IMR-90 (cell line): ENCODE measurements around the gene UMOD. TPM values are rescaled to one million over a fixed set of nuclear protein-coding genes. Genes with fewer than 3 reads are reported as not detected.

Source experiments
- ATAC-seq: fragments of 200-7000 bp; cut with Tn5 transposase; 2 replicates; pipeline ENCODE4 v1.9.1; 2020; ENCODE audit warnings: low read depth, mild to moderate bottlenecking, moderate library complexity
- Bru-seq: library from RNA; stranded (reverse); fragments of 400-500 nt; gene quantifications from one replicate; lab custom pipeline; 2021; lab: Mats Ljungman, UMichigan
- BruChase-seq, 2 experiments: library from RNA; stranded (reverse); fragments of 400-500 nt; gene quantifications; one replicate each; lab custom pipeline; 2021; lab: Mats Ljungman, UMichigan
- BruUV-seq: library from RNA; stranded (reverse); fragments of 400-500 nt; replicated peaks from 2 replicates; lab custom pipeline; 2021; lab: Mats Ljungman, UMichigan
- CTCF ChIA-PET: fragments of 300-600 bp; formaldehyde crosslinking; extraction: SDS; loops from one replicate; lab custom pipeline; 2021; ENCODE audit warnings: antibody characterized with exemption; lab: Yijun Ruan, JAX
- POLR2A ChIA-PET: fragments of 300-600 bp; sonication (Branson Sonifier 250); formaldehyde crosslinking; loops from one replicate; lab custom pipeline; 2022; ENCODE audit warnings: antibody characterized with exemption; ENCODE audit not compliant: unreplicated experiment; lab: Charles Lee
- DNase-seq: peaks from one replicate; pipeline ENCODE4 v3.0.0; 2013
- H2AFZ ChIP-seq: replicated peaks from 2 replicates; pipeline ENCODE3; 2013; ENCODE audit warnings: low read length, mild to moderate bottlenecking; ENCODE audit not compliant: poor library complexity
- H2AK5ac ChIP-seq: 2 replicates; pipeline ENCODE4 v1.6.1; 2013; ENCODE audit warnings: low read depth, low read length, inconsistent platforms
- H2AK9ac ChIP-seq: replicated peaks from 2 replicates; pipeline ENCODE3; 2013; ENCODE audit warnings: mild to moderate bottlenecking, low read depth, low read length, moderate library complexity; ENCODE audit not compliant: poor library complexity
- H2BK120ac ChIP-seq: 2 replicates; pipeline ENCODE4 v1.6.1; 2013; ENCODE audit warnings: low read depth, low read length, inconsistent platforms
- H2BK15ac ChIP-seq: 3 replicates; pipeline ENCODE4 v1.6.1; 2013; ENCODE audit warnings: low read depth, low read length, inconsistent platforms
- H2BK20ac ChIP-seq: 2 replicates; pipeline ENCODE4 v1.6.1; 2013; ENCODE audit warnings: low read depth, mild to moderate bottlenecking, inconsistent platforms, low read length, moderate library complexity
- H2BK5ac ChIP-seq: 2 replicates; pipeline ENCODE4 v1.6.1; 2013; ENCODE audit warnings: mild to moderate bottlenecking, low read depth, low read length, inconsistent platforms; ENCODE audit not compliant: poor library complexity, severe bottlenecking
- H3K14ac ChIP-seq: replicated peaks from 2 replicates; pipeline ENCODE4 v1.6.1; 2013; ENCODE audit warnings: low read depth, low read length, inconsistent platforms
- H3K18ac ChIP-seq: 2 replicates; pipeline ENCODE4 v1.6.1; 2013; ENCODE audit warnings: low read depth, low read length, control low read depth
- H3K23ac ChIP-seq: 2 replicates; pipeline ENCODE4 v1.6.1; 2013; ENCODE audit warnings: low read depth, low read length, inconsistent platforms
- H3K27ac ChIP-seq: 2 replicates; pipeline ENCODE4 v1.5.1; 2013; ENCODE audit warnings: mild to moderate bottlenecking, control low read depth, low read length; ENCODE audit not compliant: insufficient read depth
- H3K27me3 ChIP-seq: 2 replicates; pipeline ENCODE4 v1.6.1; 2013; ENCODE audit warnings: low read length; ENCODE audit not compliant: control insufficient read depth, insufficient read depth
- H3K36me3 ChIP-seq: 2 replicates; pipeline ENCODE4 v1.6.1; 2013; ENCODE audit warnings: low read length, mixed read lengths; ENCODE audit not compliant: control insufficient read depth, insufficient read depth
- H3K4ac ChIP-seq: 2 replicates; pipeline ENCODE4 v1.6.1; 2013; ENCODE audit warnings: low read depth, low read length, inconsistent platforms
- H3K4me1 ChIP-seq: 2 replicates; pipeline ENCODE4 v1.6.1; 2013; ENCODE audit warnings: low read length, mixed read lengths; ENCODE audit not compliant: control insufficient read depth, insufficient read depth
- H3K4me2 ChIP-seq: 2 replicates; pipeline ENCODE4 v1.6.1; 2013; ENCODE audit warnings: low read depth, mild to moderate bottlenecking, control low read depth, low read length, moderate library complexity
- H3K4me3 ChIP-seq: 2 replicates; pipeline ENCODE4 v1.5.1; 2013; ENCODE audit warnings: low read depth, mild to moderate bottlenecking, control low read depth, low read length, moderate library complexity; ENCODE audit not compliant: insufficient read depth
- H3K56ac ChIP-seq: 2 replicates; pipeline ENCODE4 v1.6.1; 2013; ENCODE audit warnings: low read length, inconsistent platforms; ENCODE audit not compliant: insufficient read depth; ENCODE audit errors: extremely low read depth
- H3K79me1 ChIP-seq, 2 experiments: 2 replicates each; pipeline ENCODE4 v1.6.1; 2013; ENCODE audit warnings: low read length in 2 of 2, inconsistent platforms in 1 of 2, low read depth in 1 of 2
- H3K9ac ChIP-seq: 2 replicates; pipeline ENCODE4 v1.6.1; 2013; ENCODE audit warnings: low read depth, low read length, control low read depth
- H3K9me1 ChIP-seq: 2 replicates; pipeline ENCODE4 v1.6.1; 2013; ENCODE audit warnings: low read length, inconsistent platforms; ENCODE audit not compliant: insufficient read depth
- H3K9me3 ChIP-seq: 2 replicates; pipeline ENCODE4 v1.6.1; 2013; ENCODE audit warnings: low read length; ENCODE audit not compliant: control insufficient read depth, insufficient read depth
- H4K20me1 ChIP-seq: 2 replicates; pipeline ENCODE4 v1.6.1; 2013; ENCODE audit warnings: low read length, inconsistent platforms; ENCODE audit not compliant: insufficient read depth
- H4K5ac ChIP-seq: 2 replicates; pipeline ENCODE4 v1.6.1; 2013; ENCODE audit warnings: mild to moderate bottlenecking, low read depth, low read length, control low read depth
- H4K8ac ChIP-seq, 2 experiments: 2 replicates each; pipeline ENCODE4 v1.6.1; 2013; ENCODE audit warnings: low read depth in 2 of 2, low read length in 2 of 2, control low read depth in 1 of 2, inconsistent platforms in 1 of 2
- H4K91ac ChIP-seq: 2 replicates; pipeline ENCODE4 v1.6.1; 2013; ENCODE audit warnings: low read depth, low read length, inconsistent platforms; ENCODE audit not compliant: insufficient read depth
- BHLHE40 ChIP-seq: fragments of 150-350 bp; IDR thresholded peaks from 2 replicates; pipeline ENCODE4 v1.6.1; 2016; ENCODE audit warnings: mild to moderate bottlenecking, low read depth, low read length
- CEBPB ChIP-seq: IDR thresholded peaks from 2 replicates; pipeline ENCODE4 v1.6.1; 2012; ENCODE audit warnings: low read depth, low read length, improper control_type of control experiment
- CHD1 ChIP-seq: IDR thresholded peaks from 2 replicates; pipeline ENCODE4 v1.6.1; 2012; ENCODE audit warnings: low read depth, low read length, improper control_type of control experiment
- CTCF ChIP-seq: conservative IDR thresholded peaks from 2 replicates; pipeline ENCODE4 v1.5.1; 2012; ENCODE audit warnings: mild to moderate bottlenecking, low read depth, low read length, improper control_type of control experiment
- ELK1 ChIP-seq: fragments of 150-350 bp; IDR thresholded peaks from 2 replicates; pipeline ENCODE4 v1.6.1; 2016; ENCODE audit warnings: low read depth, mild to moderate bottlenecking, low read length, moderate library complexity, borderline replicate concordance
- FOS ChIP-seq: fragments of 150-350 bp; IDR thresholded peaks from 2 replicates; pipeline ENCODE4 v1.6.1; 2016; ENCODE audit warnings: low read depth, low read length
- MAFK ChIP-seq: IDR thresholded peaks from 2 replicates; pipeline ENCODE4 v1.6.1; 2012; ENCODE audit warnings: low read depth, low read length, improper control_type of control experiment
- MAZ ChIP-seq: IDR thresholded peaks from 2 replicates; pipeline ENCODE4 v1.6.1; 2012; ENCODE audit warnings: low read depth, mild to moderate bottlenecking, low read length, improper control_type of control experiment, moderate library complexity, borderline replicate concordance
- MXI1 ChIP-seq: IDR thresholded peaks from 2 replicates; pipeline ENCODE4 v1.6.1; 2012; ENCODE audit warnings: low read depth, mild to moderate bottlenecking, low read length, moderate library complexity, borderline replicate concordance
- NFE2L2 ChIP-seq: fragments of 150-350 bp; IDR thresholded peaks from 2 replicates; pipeline ENCODE4 v1.6.1; 2016; ENCODE audit warnings: low read depth, mild to moderate bottlenecking, low read length
- POLR2A ChIP-seq: IDR thresholded peaks from 2 replicates; pipeline ENCODE4 v1.6.1; 2012; ENCODE audit warnings: mild to moderate bottlenecking, low read depth, low read length
- RAD21 ChIP-seq: IDR thresholded peaks from 2 replicates; pipeline ENCODE4 v1.6.1; 2012; ENCODE audit warnings: low read length, improper control_type of control experiment
- RCOR1 ChIP-seq: IDR thresholded peaks from 2 replicates; pipeline ENCODE4 v1.6.1; 2012; ENCODE audit warnings: mild to moderate bottlenecking, low read length, improper control_type of control experiment; ENCODE audit not compliant: insufficient replicate concordance
- RFX5 ChIP-seq: IDR thresholded peaks from 2 replicates; pipeline ENCODE4 v1.8.0; 2012; ENCODE audit warnings: low read depth, mild to moderate bottlenecking, low read length, moderate library complexity
- SMC3 ChIP-seq: fragments of 150-350 bp; IDR thresholded peaks from 2 replicates; pipeline ENCODE4 v1.6.1; 2016; ENCODE audit warnings: low read depth, mild to moderate bottlenecking, antibody characterized with exemption, low read length, moderate library complexity
- USF2 ChIP-seq: fragments of 150-350 bp; IDR thresholded peaks from 2 replicates; pipeline ENCODE4 v1.6.1; 2017; ENCODE audit warnings: mild to moderate bottlenecking, antibody characterized with exemption, low read length, low read depth
- WGBS, 2 experiments: methylation state at CpG; one replicate each; pipeline versions ENCODE4 v1.1.5 to v1.1.7; 2013; ENCODE audit warnings: missing lambda C conversion rate in 2 of 2; ENCODE audit not compliant: insufficient read length in 1 of 2; ENCODE audit errors: extremely low coverage in 2 of 2; 5-methylcytosine and 5-hydroxymethylcytosine counted together
- dilution Hi-C: fragments of 300-500 bp; cut with HindIII; formaldehyde crosslinking; loops from one replicate; pipeline ENCODE4 v1.14.3; 2018; ENCODE audit warnings: low sequenced_read_pairs; ENCODE audit not compliant: unreplicated experiment
- in situ Hi-C: fragments of 300-500 bp; cut with MboI; formaldehyde crosslinking; loops from 3 replicates; pipeline ENCODE4 v1.14.3; 2019; ENCODE audit warnings: low sequenced_read_pairs, inconsistent platforms, mixed read lengths
- intact Hi-C: fragments of 100-400 bp; cut with micrococcal nuclease; formaldehyde crosslinking; loops from 2 replicates; pipeline ENCODE4 v1.10.0; 2022
- long read RNA-seq: library from polyadenylated mRNA; unstranded; transcript quantifications from one replicate; pipeline ENCODE4 v2.0.0, GENCODE V29; 2021; ENCODE audit not compliant: unreplicated experiment
- polyA plus RNA-seq, 3 experiments: library from polyadenylated mRNA; depleted of rRNA; stranded (reverse); fragments of >200 nt; gene quantifications; 2 replicates each; pipeline ENCODE4 v1.2.3, GENCODE V29; 2012; ENCODE audit warnings: low replicate concordance in 1 of 3
- total RNA-seq: library from RNA; depleted of rRNA; stranded (reverse); fragments of >200 nt; gene quantifications from 2 replicates; pipeline ENCODE4 v1.2.3, GENCODE V29; 2012; rRNA removed

Gene UMOD
- not detected in 2 replicates for total RNA-seq
- not detected in 2 replicates for polyA plus RNA-seq (2012; rRNA removed)
- polyA plus RNA-seq (2012; cell fraction: cytosol; rRNA removed) = not detected in 2 replicates
- not detected in 2 replicates for polyA plus RNA-seq (2012; cell fraction: nucleus; rRNA removed; ENCODE audit: low replicate concordance)
- not detected for Bru-seq, nascent RNA
- not detected for BruChase-seq, experiment 1, labeled RNA remaining after a 6-hour chase
- BruChase-seq, experiment 2, labeled RNA remaining after a 2-hour chase = not detected
- long read RNA-seq = 0 reads

GRCh38 chr16:20352615-20353014 lies at the start of gene UMOD:
Gene UMOD, minus strand, starts transcription at chr16:20352715. Its CDS starts 1,978 bp downstream, at chr16:20350737.
- Histone ChIP-seq H2BK120ac (no peak within 1 kb of the TSS), H3K27me3 (no peaks in the 10 kb centered on the region), H3K9ac (no peak within 1 kb of the TSS), H4K8ac (no peak within 1 kb of the TSS), H4K5ac (no peak within 1 kb of the TSS), H2AK9ac (no peak within 1 kb of the TSS), H3K56ac (no peak within 1 kb of the TSS), H2BK20ac (no peak within 1 kb of the TSS), H3K14ac (no peak within 1 kb of the TSS), H3K4me3 (no peak within 1 kb of the TSS), H2AK5ac (no peak within 1 kb of the TSS), H3K23ac (no peak within 1 kb of the TSS), H2BK15ac (no peak within 1 kb of the TSS), H3K9me3 (peaks cover 13% of the 10 kb centered on the region; the same call in 1 of the 2 replicates), H3K9me1 (no peaks in the 10 kb centered on the region), H3K27ac (no peak within 1 kb of the TSS), H3K79me1 (no peaks in the 10 kb centered on the region), H3K4me1 (no peaks in the 10 kb centered on the region), H2BK5ac (no peak within 1 kb of the TSS), H4K91ac (no peak within 1 kb of the TSS), H3K36me3 (no peaks in the 10 kb centered on the region), H4K20me1 (no peaks in the 10 kb centered on the region), H3K18ac (no peak within 1 kb of the TSS), H2AFZ (no peak within 1 kb of the TSS), H3K4me2 (no peak within 1 kb of the TSS), H3K4ac (no peak within 1 kb of the TSS)
- TF ChIP-seq BHLHE40 = no peak
- TF ChIP-seq FOS = no peak
- TF ChIP-seq USF2 = no peak
- TF ChIP-seq CEBPB = no peak
- TF ChIP-seq MAFK = no peak
- TF ChIP-seq CHD1 = no peak
- TF ChIP-seq ELK1 = no peak
- TF ChIP-seq RAD21 = no peak
- TF ChIP-seq MAZ = no peak
- no peak for TF ChIP-seq SMC3
- no peak for TF ChIP-seq MXI1
- TF ChIP-seq NFE2L2 = no peak
- TF ChIP-seq RFX5 = no peak
- no peak for TF ChIP-seq CTCF
- TF ChIP-seq POLR2A = no peak
- TF ChIP-seq RCOR1 = no peak
- ChIA-PET POLR2A (no interaction called here), CTCF (no interaction called here)
- BruUV-seq = no TSS peak
- intact Hi-C loops = no loop called here
- 50% methylated on average over 2 of the region's 2 CpGs; no CpG with 5 or more reads in 1 of the 2 experiments for WGBS, 2 experiments
- ATAC-seq (no peak), DNase-seq (no peak)
- dilution Hi-C loops = no loop called here
- in situ Hi-C loops = no loop called here
